GM19025 (cell line): ENCODE results near the gene BNC2.

Source experiments
- ATAC-seq: cut with Tn5 transposase; IDR thresholded peaks from one replicate; pipeline ENCODE4 v1.9.1; 2021; ENCODE audit warnings: mild to moderate bottlenecking, low read depth, moderate library complexity; ENCODE audit not compliant: unreplicated experiment

The BNC2 gene

DNA sequence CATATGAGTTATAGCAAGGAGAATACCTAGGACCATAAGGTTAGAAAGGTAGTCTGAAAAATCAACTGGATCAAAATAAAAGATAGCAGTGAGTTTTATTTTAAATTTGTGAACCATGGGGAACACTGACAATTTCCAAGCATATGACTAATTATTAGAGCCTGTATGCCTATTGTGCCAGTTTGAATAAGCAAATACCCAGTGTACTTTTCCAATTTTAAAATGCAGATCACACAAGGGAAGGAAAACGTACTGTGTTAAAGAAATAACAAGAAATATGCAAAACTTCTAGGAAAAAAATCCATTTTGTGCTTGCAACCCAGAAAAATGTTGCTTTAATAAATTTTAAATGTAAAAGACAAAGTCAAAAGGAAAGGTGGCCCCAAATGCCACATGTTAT, 257.4 kb downstream of the BNC2 start:
- no peak for ATAC-seq

GRCh38 chr9:16612627-16613026, 257.8 kb downstream of the BNC2 start:
- no peak for ATAC-seq

DNA sequence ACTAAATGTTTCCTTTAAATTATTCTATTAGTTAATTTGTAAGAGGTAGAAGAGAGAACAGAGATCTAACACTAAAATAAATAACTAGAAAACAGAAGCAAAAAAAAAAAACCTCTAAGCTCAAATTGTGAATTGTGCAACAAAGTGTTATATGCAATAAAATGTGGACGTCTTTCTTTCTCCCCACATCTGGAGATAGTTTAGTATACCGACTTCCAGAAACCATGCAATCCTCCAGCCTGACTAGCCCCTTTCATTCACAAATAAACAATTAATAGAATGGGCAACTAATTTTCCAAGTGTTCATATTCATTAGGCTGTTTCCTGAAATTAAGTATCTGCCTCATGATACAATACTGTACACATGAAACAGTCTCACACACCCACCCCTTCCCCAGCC, 258.5 kb downstream of the BNC2 start:
- ATAC-seq = no peak

DNA sequence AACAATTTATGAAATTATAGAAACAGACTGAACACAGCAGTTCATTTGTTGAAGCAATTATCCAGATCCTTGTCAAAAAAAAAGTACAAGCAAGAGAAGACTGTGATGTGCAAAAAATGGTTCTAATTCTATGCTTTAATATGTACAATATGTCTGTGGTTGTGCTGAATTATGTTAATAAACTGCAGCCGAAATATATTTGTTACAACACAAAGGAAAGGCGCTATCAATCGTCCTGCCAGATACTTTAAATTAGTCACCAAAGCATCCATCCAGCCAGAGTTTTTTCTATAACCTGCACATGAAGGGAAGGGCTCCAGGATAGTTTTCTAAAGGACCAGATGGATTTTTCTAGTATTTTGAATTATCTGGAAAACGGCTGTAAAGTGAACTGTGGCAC, 259.5 kb downstream of the BNC2 start:
- ATAC-seq = no peak

DNA sequence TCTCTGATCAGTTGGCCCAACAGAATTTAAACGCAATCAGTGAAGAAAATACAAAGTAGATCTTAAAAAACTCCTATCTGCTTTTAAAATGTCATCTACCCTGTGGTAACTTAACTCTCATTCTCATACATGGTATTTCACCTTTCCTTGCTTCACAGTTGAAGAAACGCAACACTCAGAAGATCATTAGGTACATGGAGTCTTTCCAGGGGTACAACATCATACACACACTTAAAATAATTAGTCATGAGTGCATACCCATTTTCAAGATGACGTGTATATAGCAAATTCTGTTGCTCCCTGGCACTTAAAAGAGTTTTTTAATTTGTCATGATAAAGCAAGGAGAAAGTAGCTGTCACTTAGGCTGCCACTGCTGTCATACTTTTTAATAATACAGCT, 259.9 kb downstream of the BNC2 start:
- ATAC-seq = no peak

DNA sequence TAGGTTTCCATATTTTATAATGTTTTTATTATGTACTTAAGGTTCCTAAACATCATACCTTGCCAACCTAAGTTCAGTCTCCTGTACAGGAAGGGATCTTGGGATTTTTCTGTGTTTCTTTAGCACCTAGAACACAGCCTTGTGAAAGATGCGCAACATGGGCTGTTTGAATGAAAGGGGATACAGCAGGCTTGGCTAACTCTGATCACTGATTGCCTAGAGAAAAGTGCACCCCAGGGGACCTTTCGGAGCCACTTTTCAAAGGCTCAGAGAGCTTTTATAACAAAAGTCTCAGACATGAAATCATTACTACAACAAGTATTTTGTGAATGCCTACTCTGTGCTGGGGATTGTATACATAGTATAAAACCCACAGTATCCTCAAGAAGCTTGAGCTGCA, 261.6 kb downstream of the BNC2 start:
- ATAC-seq = no peak

GRCh38 chr9:16602494-16602893, 268.0 kb downstream of the BNC2 start:
- no peak for ATAC-seq

GRCh38 chr9:16601991-16602390, 268.5 kb downstream of the BNC2 start:
- no peak for ATAC-seq

DNA sequence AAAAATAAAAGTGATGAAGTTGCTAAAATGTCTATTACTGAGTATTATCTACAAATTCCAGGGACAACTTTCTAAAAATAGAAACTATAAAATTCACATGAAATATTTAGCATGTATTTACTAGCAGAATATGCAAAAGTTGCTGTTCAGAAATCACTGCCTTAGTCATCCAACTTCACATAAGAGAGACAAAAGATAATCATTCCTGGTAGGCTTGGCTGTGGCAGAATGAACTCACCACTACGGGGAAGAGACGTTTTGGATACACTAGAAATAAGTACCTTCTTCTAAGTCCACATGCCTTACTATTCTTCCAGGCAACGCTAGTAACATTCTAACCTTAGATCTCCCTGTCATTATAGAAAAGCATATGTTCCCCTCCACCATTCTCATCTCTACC, 272.2 kb downstream of the BNC2 start:
- ATAC-seq = no peak

DNA sequence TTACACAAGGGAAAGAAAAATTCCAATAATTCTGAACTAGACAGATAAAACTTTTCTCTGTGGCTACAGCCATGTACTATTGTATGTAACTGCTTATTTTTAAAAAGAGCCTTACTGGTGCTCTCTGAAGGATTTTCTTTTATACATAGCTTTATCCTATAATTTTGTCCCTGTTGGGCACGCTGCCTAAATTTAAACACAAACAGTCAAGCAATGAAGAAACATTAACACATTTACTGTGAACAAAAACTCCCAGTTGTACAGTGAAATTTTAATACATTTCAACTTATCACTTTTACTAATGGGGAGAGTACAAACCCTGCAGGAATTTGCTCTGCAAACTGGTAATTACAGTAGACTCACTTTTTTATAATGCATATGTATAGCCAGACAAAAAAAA, 273.3 kb downstream of the BNC2 start:
- ATAC-seq = no peak

GRCh38 chr9:16595227-16595626, 275.2 kb downstream of the BNC2 start:
- no peak for ATAC-seq

- no peak for ATAC-seq
Measured at GRCh38 chr9:16594787-16595186, 275.7 kb downstream of the BNC2 start.

DNA sequence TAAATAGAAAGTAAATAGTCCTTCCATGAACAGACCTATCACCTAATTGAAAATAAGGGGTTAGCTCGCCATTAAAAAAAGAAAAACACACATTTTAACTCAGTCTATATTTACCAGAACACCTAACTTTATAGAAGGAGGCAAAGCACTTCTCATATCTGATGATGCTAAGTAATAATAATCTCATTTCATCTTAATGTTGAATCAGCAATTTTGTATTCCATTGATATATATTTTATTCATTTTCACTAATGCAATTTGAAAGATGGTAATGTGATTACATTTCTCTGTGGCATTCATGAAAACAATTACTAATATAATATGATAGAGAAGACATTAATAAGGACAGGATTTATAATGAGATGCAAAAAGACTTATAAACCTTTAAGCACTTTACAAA, 276.7 kb downstream of the BNC2 start:
- ATAC-seq = no peak

DNA sequence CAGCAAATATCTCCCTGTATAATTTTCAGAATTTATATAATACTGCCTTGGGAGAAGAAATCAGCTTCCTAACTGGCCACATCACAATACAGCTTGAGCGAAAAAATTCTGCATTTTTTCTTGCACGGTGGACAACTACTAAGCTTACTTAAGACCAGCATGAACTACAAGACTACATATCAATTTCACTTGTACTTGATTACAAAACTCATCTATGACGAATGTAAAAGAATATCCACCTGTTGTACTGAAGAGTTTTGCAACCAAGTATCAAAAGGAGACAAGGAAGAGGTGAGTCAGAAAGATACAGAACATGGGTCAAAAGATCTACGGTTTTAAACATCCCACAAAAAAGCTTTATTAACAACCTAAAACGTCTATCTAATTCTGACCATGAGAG, 279.4 kb downstream of the BNC2 start:
- ATAC-seq = no peak

DNA sequence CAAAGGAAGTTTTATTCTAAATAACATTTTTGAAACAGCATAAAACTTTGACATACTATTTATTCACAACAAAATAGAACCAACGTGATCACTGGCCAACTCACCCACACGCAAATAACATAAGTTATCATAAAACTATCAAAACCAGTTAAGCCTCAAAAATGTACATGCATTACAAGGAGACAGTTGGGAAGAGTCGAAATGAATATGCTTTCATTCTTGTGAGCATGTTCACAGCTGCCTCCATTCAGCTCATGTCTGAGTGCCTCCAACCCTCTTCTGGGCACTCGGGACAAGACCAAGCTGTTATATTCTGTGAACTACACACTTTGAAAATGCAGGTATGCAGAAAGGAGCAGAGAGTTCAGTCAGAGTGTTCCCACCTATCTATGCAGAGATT, 284.9 kb downstream of the BNC2 start:
- ATAC-seq = no peak

DNA sequence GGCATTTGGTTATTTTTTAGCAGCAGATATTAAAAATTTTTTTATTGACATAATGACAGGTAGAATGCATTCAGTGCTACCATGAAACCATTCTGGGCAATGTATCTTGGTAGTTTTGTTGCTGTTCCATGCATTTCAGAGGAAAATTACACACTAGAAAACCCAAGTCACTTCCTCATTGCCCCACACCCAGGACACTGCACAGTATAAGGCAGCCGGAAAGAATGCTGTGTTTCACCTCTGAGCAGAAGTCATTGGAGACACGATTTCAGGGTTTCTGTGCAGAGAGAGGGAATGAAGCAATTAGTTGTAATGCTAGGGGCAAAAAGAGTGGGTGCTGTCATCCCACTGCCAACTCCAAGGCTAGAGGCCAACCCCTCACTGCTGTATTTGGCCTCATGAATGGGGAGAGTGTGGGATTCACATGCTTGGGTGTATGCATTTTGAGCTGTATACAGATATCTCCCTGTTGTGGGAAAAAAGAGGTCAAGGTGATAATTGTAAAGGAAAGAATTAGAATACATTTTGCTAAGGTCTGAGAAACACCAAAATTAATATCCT, 290.5 kb downstream of the BNC2 start:
- no peak for ATAC-seq

GRCh38 chr9:16575986-16576245, 294.6 kb downstream of the BNC2 start:
- ATAC-seq = no peak

DNA sequence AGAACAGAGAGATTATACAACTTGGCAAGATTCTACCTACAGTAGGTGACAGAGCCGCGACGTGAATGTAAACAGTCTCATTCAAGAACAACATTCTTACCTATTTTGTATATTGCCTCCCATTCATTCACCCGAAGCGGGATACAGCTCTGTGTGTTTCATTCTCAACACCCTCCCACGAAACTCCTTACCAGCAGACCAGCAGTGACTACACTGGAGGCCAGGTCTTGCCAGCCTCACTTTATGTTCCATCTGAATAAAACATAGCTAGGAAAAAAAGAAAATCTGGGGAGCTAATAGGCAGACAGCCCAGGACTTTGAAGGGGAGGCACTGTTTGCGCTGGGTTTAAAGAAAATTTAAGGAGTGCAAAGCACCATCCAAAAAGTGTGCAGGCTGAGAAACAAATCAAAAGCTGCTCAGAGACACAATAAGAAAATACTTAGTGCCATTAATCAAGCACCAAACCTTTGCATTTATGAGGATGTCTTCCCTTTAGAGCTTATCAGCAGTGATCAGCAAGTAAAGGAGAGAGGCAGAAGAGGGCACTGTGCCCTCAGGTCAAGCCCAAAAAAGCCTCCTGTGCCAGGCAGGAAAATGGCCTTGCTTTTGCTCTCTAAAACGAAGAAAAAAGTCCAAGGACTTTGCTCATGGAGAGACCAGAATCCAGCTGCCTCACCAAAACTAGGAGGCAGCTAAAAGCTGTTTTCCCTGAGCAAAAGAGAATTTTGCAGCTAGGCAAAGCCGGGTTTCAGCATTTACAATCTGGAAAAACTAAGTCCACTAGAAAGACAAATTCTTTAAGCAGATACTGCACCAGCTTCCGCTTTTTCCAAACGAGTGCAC, 295.1 kb downstream of the BNC2 start:
- ATAC-seq = no peak

DNA sequence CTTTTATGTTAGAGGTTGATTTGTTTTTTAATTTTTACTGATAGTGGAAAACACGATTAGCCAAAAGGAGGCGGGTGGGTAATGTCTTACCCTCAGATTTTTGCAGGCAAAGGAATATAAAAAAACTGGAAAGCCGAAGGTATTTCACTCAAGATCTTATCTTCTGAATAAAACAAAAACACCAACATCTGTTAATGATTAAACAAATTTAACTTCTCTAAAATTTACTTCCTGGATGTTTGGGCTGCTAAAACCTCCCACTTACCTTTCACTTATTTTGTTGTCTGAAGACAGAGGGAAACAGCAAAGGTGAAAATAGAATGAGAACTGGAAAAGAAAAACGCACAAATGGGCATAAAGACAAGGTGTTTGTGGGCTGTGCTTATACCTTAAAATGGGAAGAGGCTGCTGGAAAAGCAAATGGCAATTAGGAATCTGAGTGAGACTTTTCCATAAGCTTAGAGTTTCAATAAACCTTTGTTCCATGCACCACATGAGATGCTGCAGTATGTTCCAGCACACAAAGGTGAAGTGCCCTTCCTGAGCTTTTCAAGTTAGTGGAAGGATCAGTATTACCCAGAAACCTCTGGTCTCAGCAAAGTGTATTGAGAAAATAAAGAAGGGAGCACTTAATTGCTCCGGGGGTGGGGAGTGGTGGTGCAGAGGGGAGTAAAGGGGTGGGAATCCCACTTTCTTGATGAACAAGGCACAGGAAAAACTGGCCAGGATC, 298.3 kb downstream of the BNC2 start:
- no peak for ATAC-seq

DNA sequence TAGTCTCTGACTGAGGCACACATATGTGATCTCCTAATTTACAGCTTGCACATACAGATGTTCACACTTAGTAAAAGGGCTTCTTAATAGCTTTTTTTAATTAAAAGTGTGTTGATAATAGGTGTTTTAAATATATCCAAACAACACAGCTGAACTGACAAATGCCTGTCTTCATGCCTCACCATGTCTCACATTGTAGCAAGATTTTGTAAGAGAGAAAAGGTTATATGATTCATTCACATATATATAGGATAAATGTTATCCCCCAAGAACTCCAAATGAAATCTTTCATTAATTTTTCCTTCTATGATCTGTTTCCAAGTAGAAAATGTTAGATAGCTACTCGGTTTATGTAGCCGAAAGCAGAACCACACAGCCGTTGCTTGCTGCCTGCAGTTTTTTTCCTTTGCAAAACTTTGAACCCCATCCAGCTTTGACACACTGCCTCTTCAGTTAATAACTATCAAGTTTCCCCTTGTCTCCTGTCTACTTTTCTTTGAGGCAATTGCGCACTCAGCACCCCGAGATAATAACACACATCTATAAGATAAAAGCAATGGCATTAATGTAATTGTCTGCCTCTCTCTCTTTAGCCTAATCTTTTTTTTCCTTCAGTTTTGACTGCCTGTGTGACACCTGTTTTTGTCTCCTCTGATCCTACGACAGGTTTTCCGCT, 299.2 kb downstream of the BNC2 start:
- ATAC-seq = no peak

DNA sequence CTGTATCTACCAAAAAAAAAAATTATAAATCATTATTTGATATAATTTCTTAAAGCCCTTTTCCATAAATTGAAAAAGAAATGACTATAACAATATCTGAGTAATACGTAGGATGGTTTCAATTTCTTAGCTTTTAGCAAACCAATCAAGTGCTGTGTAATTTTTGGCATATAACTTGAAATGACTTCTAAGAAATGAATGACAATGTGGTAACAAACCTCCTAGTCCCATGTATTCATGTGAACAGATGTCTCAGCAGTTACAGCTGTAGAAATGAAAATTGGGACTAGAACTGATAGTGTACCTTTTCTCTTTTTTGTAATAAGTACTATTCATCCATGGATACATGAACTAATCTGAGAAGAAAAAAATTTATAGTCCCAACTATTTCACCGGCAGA, 307.0 kb downstream of the BNC2 start:
- no peak for ATAC-seq
